IMR-90 (cell line): ENCODE measurements around the gene TCP1. TPM values are rescaled to one million over a fixed set of nuclear protein-coding genes. Genes with fewer than 3 reads are reported as not detected.

Source experiments
- ATAC-seq: fragments of 200-7000 bp; cut with Tn5 transposase; 2 replicates; pipeline ENCODE4 v1.9.1; 2020; ENCODE audit warnings: low read depth, mild to moderate bottlenecking, moderate library complexity
- BruUV-seq: library from RNA; stranded (reverse); fragments of 400-500 nt; replicated peaks from 2 replicates; lab custom pipeline; 2021; lab: Mats Ljungman, UMichigan
- CTCF ChIA-PET: fragments of 300-600 bp; formaldehyde crosslinking; extraction: SDS; loops from one replicate; lab custom pipeline; 2021; ENCODE audit warnings: antibody characterized with exemption; lab: Yijun Ruan, JAX
- POLR2A ChIA-PET: fragments of 300-600 bp; sonication (Branson Sonifier 250); formaldehyde crosslinking; loops from one replicate; lab custom pipeline; 2022; ENCODE audit warnings: antibody characterized with exemption; ENCODE audit not compliant: unreplicated experiment; lab: Charles Lee
- DNase-seq: peaks from one replicate; pipeline ENCODE4 v3.0.0; 2013
- H2AFZ ChIP-seq: replicated peaks from 2 replicates; pipeline ENCODE3; 2013; ENCODE audit warnings: low read length, mild to moderate bottlenecking; ENCODE audit not compliant: poor library complexity
- H2AK5ac ChIP-seq: 2 replicates; pipeline ENCODE4 v1.6.1; 2013; ENCODE audit warnings: low read depth, low read length, inconsistent platforms
- H2AK9ac ChIP-seq: replicated peaks from 2 replicates; pipeline ENCODE3; 2013; ENCODE audit warnings: mild to moderate bottlenecking, low read depth, low read length, moderate library complexity; ENCODE audit not compliant: poor library complexity
- H2BK120ac ChIP-seq: 2 replicates; pipeline ENCODE4 v1.6.1; 2013; ENCODE audit warnings: low read depth, low read length, inconsistent platforms
- H2BK15ac ChIP-seq: 3 replicates; pipeline ENCODE4 v1.6.1; 2013; ENCODE audit warnings: low read depth, low read length, inconsistent platforms
- H2BK20ac ChIP-seq: 2 replicates; pipeline ENCODE4 v1.6.1; 2013; ENCODE audit warnings: low read depth, mild to moderate bottlenecking, inconsistent platforms, low read length, moderate library complexity
- H2BK5ac ChIP-seq: 2 replicates; pipeline ENCODE4 v1.6.1; 2013; ENCODE audit warnings: mild to moderate bottlenecking, low read depth, low read length, inconsistent platforms; ENCODE audit not compliant: poor library complexity, severe bottlenecking
- H3K14ac ChIP-seq: replicated peaks from 2 replicates; pipeline ENCODE4 v1.6.1; 2013; ENCODE audit warnings: low read depth, low read length, inconsistent platforms
- H3K18ac ChIP-seq: 2 replicates; pipeline ENCODE4 v1.6.1; 2013; ENCODE audit warnings: low read depth, low read length, control low read depth
- H3K23ac ChIP-seq: 2 replicates; pipeline ENCODE4 v1.6.1; 2013; ENCODE audit warnings: low read depth, low read length, inconsistent platforms
- H3K27ac ChIP-seq: 2 replicates; pipeline ENCODE4 v1.5.1; 2013; ENCODE audit warnings: mild to moderate bottlenecking, control low read depth, low read length; ENCODE audit not compliant: insufficient read depth
- H3K27me3 ChIP-seq: 2 replicates; pipeline ENCODE4 v1.6.1; 2013; ENCODE audit warnings: low read length; ENCODE audit not compliant: control insufficient read depth, insufficient read depth
- H3K36me3 ChIP-seq: 2 replicates; pipeline ENCODE4 v1.6.1; 2013; ENCODE audit warnings: low read length, mixed read lengths; ENCODE audit not compliant: control insufficient read depth, insufficient read depth
- H3K4ac ChIP-seq: 2 replicates; pipeline ENCODE4 v1.6.1; 2013; ENCODE audit warnings: low read depth, low read length, inconsistent platforms
- H3K4me1 ChIP-seq: 2 replicates; pipeline ENCODE4 v1.6.1; 2013; ENCODE audit warnings: low read length, mixed read lengths; ENCODE audit not compliant: control insufficient read depth, insufficient read depth
- H3K4me2 ChIP-seq: 2 replicates; pipeline ENCODE4 v1.6.1; 2013; ENCODE audit warnings: low read depth, mild to moderate bottlenecking, control low read depth, low read length, moderate library complexity
- H3K4me3 ChIP-seq: 2 replicates; pipeline ENCODE4 v1.5.1; 2013; ENCODE audit warnings: low read depth, mild to moderate bottlenecking, control low read depth, low read length, moderate library complexity; ENCODE audit not compliant: insufficient read depth
- H3K56ac ChIP-seq: 2 replicates; pipeline ENCODE4 v1.6.1; 2013; ENCODE audit warnings: low read length, inconsistent platforms; ENCODE audit not compliant: insufficient read depth; ENCODE audit errors: extremely low read depth
- H3K79me1 ChIP-seq, 2 experiments: 2 replicates each; pipeline ENCODE4 v1.6.1; 2013; ENCODE audit warnings: low read length in 2 of 2, inconsistent platforms in 1 of 2, low read depth in 1 of 2
- H3K9ac ChIP-seq: 2 replicates; pipeline ENCODE4 v1.6.1; 2013; ENCODE audit warnings: low read depth, low read length, control low read depth
- H3K9me1 ChIP-seq: 2 replicates; pipeline ENCODE4 v1.6.1; 2013; ENCODE audit warnings: low read length, inconsistent platforms; ENCODE audit not compliant: insufficient read depth
- H3K9me3 ChIP-seq: 2 replicates; pipeline ENCODE4 v1.6.1; 2013; ENCODE audit warnings: low read length; ENCODE audit not compliant: control insufficient read depth, insufficient read depth
- H4K20me1 ChIP-seq: 2 replicates; pipeline ENCODE4 v1.6.1; 2013; ENCODE audit warnings: low read length, inconsistent platforms; ENCODE audit not compliant: insufficient read depth
- H4K5ac ChIP-seq: 2 replicates; pipeline ENCODE4 v1.6.1; 2013; ENCODE audit warnings: mild to moderate bottlenecking, low read depth, low read length, control low read depth
- H4K8ac ChIP-seq, 2 experiments: 2 replicates each; pipeline ENCODE4 v1.6.1; 2013; ENCODE audit warnings: low read depth in 2 of 2, low read length in 2 of 2, control low read depth in 1 of 2, inconsistent platforms in 1 of 2
- H4K91ac ChIP-seq: 2 replicates; pipeline ENCODE4 v1.6.1; 2013; ENCODE audit warnings: low read depth, low read length, inconsistent platforms; ENCODE audit not compliant: insufficient read depth
- BHLHE40 ChIP-seq: fragments of 150-350 bp; IDR thresholded peaks from 2 replicates; pipeline ENCODE4 v1.6.1; 2016; ENCODE audit warnings: mild to moderate bottlenecking, low read depth, low read length
- CEBPB ChIP-seq: IDR thresholded peaks from 2 replicates; pipeline ENCODE4 v1.6.1; 2012; ENCODE audit warnings: low read depth, low read length, improper control_type of control experiment
- CHD1 ChIP-seq: IDR thresholded peaks from 2 replicates; pipeline ENCODE4 v1.6.1; 2012; ENCODE audit warnings: low read depth, low read length, improper control_type of control experiment
- CTCF ChIP-seq: conservative IDR thresholded peaks from 2 replicates; pipeline ENCODE4 v1.5.1; 2012; ENCODE audit warnings: mild to moderate bottlenecking, low read depth, low read length, improper control_type of control experiment
- FOS ChIP-seq: fragments of 150-350 bp; IDR thresholded peaks from 2 replicates; pipeline ENCODE4 v1.6.1; 2016; ENCODE audit warnings: low read depth, low read length
- MAFK ChIP-seq: IDR thresholded peaks from 2 replicates; pipeline ENCODE4 v1.6.1; 2012; ENCODE audit warnings: low read depth, low read length, improper control_type of control experiment
- MAZ ChIP-seq: IDR thresholded peaks from 2 replicates; pipeline ENCODE4 v1.6.1; 2012; ENCODE audit warnings: low read depth, mild to moderate bottlenecking, low read length, improper control_type of control experiment, moderate library complexity, borderline replicate concordance
- MXI1 ChIP-seq: IDR thresholded peaks from 2 replicates; pipeline ENCODE4 v1.6.1; 2012; ENCODE audit warnings: low read depth, mild to moderate bottlenecking, low read length, moderate library complexity, borderline replicate concordance
- NFE2L2 ChIP-seq: fragments of 150-350 bp; IDR thresholded peaks from 2 replicates; pipeline ENCODE4 v1.6.1; 2016; ENCODE audit warnings: low read depth, mild to moderate bottlenecking, low read length
- POLR2A ChIP-seq: IDR thresholded peaks from 2 replicates; pipeline ENCODE4 v1.6.1; 2012; ENCODE audit warnings: mild to moderate bottlenecking, low read depth, low read length
- RAD21 ChIP-seq: IDR thresholded peaks from 2 replicates; pipeline ENCODE4 v1.6.1; 2012; ENCODE audit warnings: low read length, improper control_type of control experiment
- RCOR1 ChIP-seq: IDR thresholded peaks from 2 replicates; pipeline ENCODE4 v1.6.1; 2012; ENCODE audit warnings: mild to moderate bottlenecking, low read length, improper control_type of control experiment; ENCODE audit not compliant: insufficient replicate concordance
- RFX5 ChIP-seq: IDR thresholded peaks from 2 replicates; pipeline ENCODE4 v1.8.0; 2012; ENCODE audit warnings: low read depth, mild to moderate bottlenecking, low read length, moderate library complexity
- SMC3 ChIP-seq: fragments of 150-350 bp; IDR thresholded peaks from 2 replicates; pipeline ENCODE4 v1.6.1; 2016; ENCODE audit warnings: low read depth, mild to moderate bottlenecking, antibody characterized with exemption, low read length, moderate library complexity
- WGBS, 2 experiments: methylation state at CpG; one replicate each; pipeline versions ENCODE4 v1.1.5 to v1.1.7; 2013; ENCODE audit warnings: missing lambda C conversion rate in 2 of 2; ENCODE audit not compliant: insufficient read length in 1 of 2; ENCODE audit errors: extremely low coverage in 2 of 2; 5-methylcytosine and 5-hydroxymethylcytosine counted together
- dilution Hi-C: fragments of 300-500 bp; cut with HindIII; formaldehyde crosslinking; loops from one replicate; pipeline ENCODE4 v1.14.3; 2018; ENCODE audit warnings: low sequenced_read_pairs; ENCODE audit not compliant: unreplicated experiment
- in situ Hi-C: fragments of 300-500 bp; cut with MboI; formaldehyde crosslinking; loops from 3 replicates; pipeline ENCODE4 v1.14.3; 2019; ENCODE audit warnings: low sequenced_read_pairs, inconsistent platforms, mixed read lengths
- intact Hi-C: fragments of 100-400 bp; cut with micrococcal nuclease; formaldehyde crosslinking; loops from 2 replicates; pipeline ENCODE4 v1.10.0; 2022
- polyA plus RNA-seq, 3 experiments: library from polyadenylated mRNA; depleted of rRNA; stranded (reverse); fragments of >200 nt; gene quantifications; 2 replicates each; pipeline ENCODE4 v1.2.3, GENCODE V29; 2012; ENCODE audit warnings: low replicate concordance in 1 of 3
- total RNA-seq: library from RNA; depleted of rRNA; stranded (reverse); fragments of >200 nt; gene quantifications from 2 replicates; pipeline ENCODE4 v1.2.3, GENCODE V29; 2012
- TF ChIP-seq, protein P1 (sequence below): fragments of 150-350 bp; IDR thresholded peaks from 2 replicates; pipeline ENCODE4 v1.6.1; 2017; ENCODE audit warnings: mild to moderate bottlenecking, antibody characterized with exemption, low read length, low read depth
- TF ChIP-seq, protein P2 (sequence below): fragments of 150-350 bp; IDR thresholded peaks from 2 replicates; pipeline ENCODE4 v1.6.1; 2016; ENCODE audit warnings: low read depth, mild to moderate bottlenecking, low read length, moderate library complexity, borderline replicate concordance

The TCP1 gene
- total and polyA plus RNA-seq, 2 of the 4 experiments (the other 2 are of a cell fraction), result 119 to 576 TPM

GRCh38 chr6:159815410-159815809 is 26.0 kb upstream of the TCP1 start:
- TF ChIP-seq RCOR1 (no peak), CTCF (no peak), MXI1 (no peak), RFX5 (no peak), POLR2A (no peak), BHLHE40 (no peak), MAZ (no peak), MAFK (no peak), SMC3 (no peak), CHD1 (no peak), FOS (no peak), RAD21 (no peak), CEBPB (no peak), NFE2L2 (no peak)
- TF ChIP-seq, protein P1, sequence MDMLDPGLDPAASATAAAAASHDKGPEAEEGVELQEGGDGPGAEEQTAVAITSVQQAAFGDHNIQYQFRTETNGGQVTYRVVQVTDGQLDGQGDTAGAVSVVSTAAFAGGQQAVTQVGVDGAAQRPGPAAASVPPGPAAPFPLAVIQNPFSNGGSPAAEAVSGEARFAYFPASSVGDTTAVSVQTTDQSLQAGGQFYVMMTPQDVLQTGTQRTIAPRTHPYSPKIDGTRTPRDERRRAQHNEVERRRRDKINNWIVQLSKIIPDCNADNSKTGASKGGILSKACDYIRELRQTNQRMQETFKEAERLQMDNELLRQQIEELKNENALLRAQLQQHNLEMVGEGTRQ, result no peak
- TF ChIP-seq, protein P2, sequence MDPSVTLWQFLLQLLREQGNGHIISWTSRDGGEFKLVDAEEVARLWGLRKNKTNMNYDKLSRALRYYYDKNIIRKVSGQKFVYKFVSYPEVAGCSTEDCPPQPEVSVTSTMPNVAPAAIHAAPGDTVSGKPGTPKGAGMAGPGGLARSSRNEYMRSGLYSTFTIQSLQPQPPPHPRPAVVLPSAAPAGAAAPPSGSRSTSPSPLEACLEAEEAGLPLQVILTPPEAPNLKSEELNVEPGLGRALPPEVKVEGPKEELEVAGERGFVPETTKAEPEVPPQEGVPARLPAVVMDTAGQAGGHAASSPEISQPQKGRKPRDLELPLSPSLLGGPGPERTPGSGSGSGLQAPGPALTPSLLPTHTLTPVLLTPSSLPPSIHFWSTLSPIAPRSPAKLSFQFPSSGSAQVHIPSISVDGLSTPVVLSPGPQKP, result no peak
- 78% methylated on average over 6 of the region's 6 CpGs; no CpG with 5 or more reads in 1 of the 2 experiments for WGBS, 2 experiments
- intact Hi-C loops, result no loop called here
- in situ Hi-C loops, result loop anchor here (25.0 kb wide), 1 partner anchor 628 kb away; no protein-coding TSS in a partner anchor
- no peak overlapping the region for H2AFZ ChIP-seq
- no peak overlapping the region for H3K14ac ChIP-seq
- H3K18ac ChIP-seq, result no peak overlapping the region
- no peak overlapping the region for H2BK120ac ChIP-seq
- H2BK5ac ChIP-seq, result no peak overlapping the region
- no TSS peak for BruUV-seq
- peaks cover 28% of the 10 kb centered on the region for H3K27me3 ChIP-seq
- H3K36me3 ChIP-seq, result no peaks in the 10 kb centered on the region
- no peak overlapping the region for H3K4ac ChIP-seq
- H3K9ac ChIP-seq, result no peak overlapping the region
- ChIA-PET CTCF (no interaction called here), POLR2A (no interaction called here)
- DNase-seq, result no peak
- H2AK5ac ChIP-seq, result no peak overlapping the region
- H4K8ac ChIP-seq, result no peak overlapping the region
- H4K5ac ChIP-seq, result no peak overlapping the region
- H2AK9ac ChIP-seq, result no peak overlapping the region
- no peak overlapping the region for H3K23ac ChIP-seq
- no peak overlapping the region for H2BK20ac ChIP-seq
- H3K79me1 ChIP-seq, result no peaks in the 10 kb centered on the region
- no peak for ATAC-seq
- H3K4me2 ChIP-seq, result no peak overlapping the region
- no peaks in the 10 kb centered on the region for H3K9me3 ChIP-seq
- no peak overlapping the region for H3K27ac ChIP-seq
- H3K56ac ChIP-seq, result no peak overlapping the region
- dilution Hi-C loops, result no loop called here
- no peaks in the 10 kb centered on the region for H3K9me1 ChIP-seq
- no peak overlapping the region for H3K4me3 ChIP-seq
- no peak overlapping the region for H4K91ac ChIP-seq
- no peak overlapping the region for H2BK15ac ChIP-seq
- no peaks in the 10 kb centered on the region for H4K20me1 ChIP-seq
- H3K4me1 ChIP-seq, result peaks cover 2% of the 10 kb centered on the region; the same call in 1 of the 2 replicates
